DOHH2 (cell line): ENCODE results near the gene ACTR1B.

Experiments
- EZH2phosphoT487 ChIP-seq: fragments of 200-600 bp; sonication (generic); IDR thresholded peaks from 2 replicates; pipeline ENCODE4 v1.6.1; 2017; ENCODE audit warnings: borderline replicate concordance, mild to moderate bottlenecking, antibody characterized with exemption, low read length, moderate library complexity, mixed read lengths
- TF ChIP-seq, protein P1 (sequence below): fragments of 200-600 bp; sonication (generic); IDR thresholded peaks from one replicate; pipeline ENCODE4 v1.5.1; 2014; ENCODE audit warnings: antibody characterized with exemption, mild to moderate bottlenecking, low read depth, low read length; ENCODE audit not compliant: poor library complexity, severe bottlenecking

- TF ChIP-seq, protein P1, sequence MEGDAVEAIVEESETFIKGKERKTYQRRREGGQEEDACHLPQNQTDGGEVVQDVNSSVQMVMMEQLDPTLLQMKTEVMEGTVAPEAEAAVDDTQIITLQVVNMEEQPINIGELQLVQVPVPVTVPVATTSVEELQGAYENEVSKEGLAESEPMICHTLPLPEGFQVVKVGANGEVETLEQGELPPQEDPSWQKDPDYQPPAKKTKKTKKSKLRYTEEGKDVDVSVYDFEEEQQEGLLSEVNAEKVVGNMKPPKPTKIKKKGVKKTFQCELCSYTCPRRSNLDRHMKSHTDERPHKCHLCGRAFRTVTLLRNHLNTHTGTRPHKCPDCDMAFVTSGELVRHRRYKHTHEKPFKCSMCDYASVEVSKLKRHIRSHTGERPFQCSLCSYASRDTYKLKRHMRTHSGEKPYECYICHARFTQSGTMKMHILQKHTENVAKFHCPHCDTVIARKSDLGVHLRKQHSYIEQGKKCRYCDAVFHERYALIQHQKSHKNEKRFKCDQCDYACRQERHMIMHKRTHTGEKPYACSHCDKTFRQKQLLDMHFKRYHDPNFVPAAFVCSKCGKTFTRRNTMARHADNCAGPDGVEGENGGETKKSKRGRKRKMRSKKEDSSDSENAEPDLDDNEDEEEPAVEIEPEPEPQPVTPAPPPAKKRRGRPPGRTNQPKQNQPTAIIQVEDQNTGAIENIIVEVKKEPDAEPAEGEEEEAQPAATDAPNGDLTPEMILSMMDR, result no peak
- TF ChIP-seq EZH2phosphoT487, result no peak
Measured at GRCh38 chr2:97675430-97676113, 11.7 kb upstream of the ACTR1B start.
